Activated CD4-positive, alpha-beta T cell treated with anti-CD3 and anti-CD28 coated beads for 48 hours (primary cell): Measurements from ENCODE around the gene PPP2R3C.
"Not testable (repeated sequence)": the region's sequence is repeated elsewhere in the genome, so short reads cannot be mapped to it uniquely, and the experiment has no call there.

Experiments
- DNase-seq: peaks from one replicate; pipeline ENCODE4 v3.0.0-alpha.2; 2020

The PPP2R3C gene

DNA sequence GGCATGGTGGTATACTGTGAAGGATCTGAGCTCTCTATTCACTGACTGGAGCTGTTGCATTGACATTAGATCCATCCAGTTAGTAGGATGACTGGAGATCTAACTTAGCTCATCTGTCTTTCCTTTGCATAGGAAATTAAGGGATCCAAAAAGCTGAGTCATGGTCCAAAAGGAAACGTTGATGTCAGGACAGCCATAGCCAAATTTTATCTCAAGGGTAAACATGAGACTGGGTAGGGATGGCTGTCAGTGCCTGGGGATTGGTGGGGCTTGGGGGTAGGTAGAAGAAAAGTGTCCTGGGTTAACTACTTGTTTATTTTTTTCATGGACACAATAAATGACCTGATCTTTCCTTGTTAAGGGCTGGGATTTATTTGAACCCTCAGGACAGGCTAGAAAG lies 71.1 kb downstream of the PPP2R3C start:
- DNase-seq, result no peak

DNA sequence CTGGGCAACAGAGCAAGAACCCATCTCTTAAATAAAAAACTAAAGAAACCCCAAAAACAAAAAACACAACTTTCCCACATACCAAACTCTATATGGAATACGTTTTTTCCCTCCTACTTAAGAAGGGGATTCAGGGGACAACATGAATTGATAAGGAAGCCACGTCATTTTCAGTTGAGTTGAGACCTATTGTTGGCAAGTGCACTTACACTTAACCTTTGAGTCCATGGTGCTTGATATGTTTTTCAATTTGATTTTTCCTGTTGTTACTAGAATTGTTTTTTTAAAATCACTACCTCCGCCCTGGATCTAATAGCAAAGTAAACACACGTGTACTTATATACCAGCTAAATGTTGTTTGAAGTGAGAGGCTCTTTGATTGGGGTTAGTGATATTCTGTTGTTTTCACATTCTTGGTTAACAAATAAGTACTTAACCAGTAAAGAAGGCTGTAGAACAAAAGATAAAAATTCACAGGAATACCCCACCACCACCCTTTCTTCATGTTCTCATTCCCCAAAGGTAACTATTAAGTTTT lies 73.7 kb downstream of the PPP2R3C start:
- no peak for DNase-seq

DNA sequence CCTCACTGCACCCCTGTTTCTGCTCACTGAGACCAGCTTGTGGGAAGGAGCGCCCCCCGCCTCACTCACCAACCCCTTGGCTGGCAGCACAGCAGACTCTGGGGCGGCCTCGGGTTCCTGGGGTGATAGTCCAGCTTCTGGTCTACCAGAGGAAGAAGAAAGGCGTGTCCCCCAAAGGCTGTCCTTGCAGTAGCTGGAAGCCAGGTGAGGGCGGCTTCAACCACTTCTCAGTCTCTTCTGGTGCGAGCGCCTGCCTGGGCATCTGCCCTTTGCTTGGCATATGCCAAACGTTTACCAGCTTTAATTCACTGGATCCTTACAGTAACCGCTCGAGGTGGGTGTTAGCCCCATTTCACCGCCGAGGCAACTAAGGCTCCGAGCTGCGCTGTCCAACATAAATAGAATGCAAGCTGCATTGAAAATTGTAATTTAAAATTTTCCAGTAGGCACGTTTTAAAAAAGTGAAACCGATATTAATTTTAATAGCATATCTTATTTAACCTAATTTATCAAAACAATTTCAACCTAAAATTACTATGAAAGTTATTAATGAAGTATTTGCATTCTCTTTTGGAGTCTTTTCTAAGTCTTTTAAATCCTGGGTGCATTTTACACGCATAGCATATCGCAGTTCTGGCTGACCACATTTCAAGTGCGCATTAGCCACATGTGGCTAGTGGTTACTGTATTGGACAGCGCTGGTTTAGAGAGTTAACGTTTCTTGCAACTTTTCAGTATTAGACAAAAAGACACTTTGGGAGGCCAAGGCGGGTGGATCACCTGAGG lies 74.8 kb downstream of the PPP2R3C start:
- DNase-seq, result no peak

DNA sequence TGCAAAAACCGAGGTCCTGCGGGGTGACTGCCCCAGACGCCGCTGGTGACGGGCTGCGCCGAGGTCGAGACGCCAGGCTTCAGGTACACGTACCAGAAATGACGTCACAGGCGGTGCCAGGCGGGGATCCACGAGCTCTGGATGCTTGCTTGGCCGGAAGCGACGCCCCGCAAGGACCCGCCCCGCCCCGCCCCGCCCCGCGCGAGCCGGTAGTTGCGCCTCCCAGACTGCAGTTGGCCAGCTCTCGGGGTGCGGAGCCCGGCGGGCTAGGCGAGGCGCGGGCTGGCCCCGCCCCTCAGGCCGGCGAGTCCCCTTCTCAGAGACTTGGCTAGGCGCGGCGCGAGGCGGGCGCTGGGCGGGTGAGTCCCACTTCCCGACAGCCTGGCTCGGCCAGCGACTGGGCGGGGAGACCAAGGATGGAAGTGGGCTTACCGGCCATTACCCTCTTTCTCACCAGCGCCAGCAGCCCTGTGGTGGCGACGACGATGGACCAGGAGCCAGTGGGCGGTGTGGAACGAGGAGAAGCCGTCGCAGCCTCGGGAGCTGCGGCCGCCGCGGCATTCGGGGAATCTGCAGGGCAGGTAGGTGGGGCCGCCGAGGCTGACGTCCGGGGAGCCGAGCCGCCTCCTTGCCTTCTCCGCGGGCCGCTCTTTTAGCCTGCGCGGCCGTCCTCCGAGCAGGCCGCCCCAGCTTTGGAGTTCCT lies 75.6 kb downstream of the PPP2R3C start, which contains the start of gene FAM177A1:
FAM177A1 (plus strand) TSS at position 225 of the 703 bp plus-strand sequence; CDS start at position 417, 192 bp downstream.
- DNase-seq, result peak; percentile 99

DNA sequence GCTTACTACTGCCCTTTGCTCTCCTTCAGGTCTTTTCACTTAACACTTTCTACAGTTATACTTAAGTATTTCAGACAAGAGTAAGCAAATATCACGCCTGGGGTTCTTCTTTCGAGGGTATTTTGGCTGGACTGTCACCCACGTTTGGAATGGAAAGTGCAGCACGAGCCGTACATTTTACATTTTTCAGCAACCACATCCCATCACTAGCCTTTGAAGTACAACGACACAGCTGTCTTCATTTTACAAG lies 76.1 kb downstream of the PPP2R3C start:
- DNase-seq, result no peak

DNA sequence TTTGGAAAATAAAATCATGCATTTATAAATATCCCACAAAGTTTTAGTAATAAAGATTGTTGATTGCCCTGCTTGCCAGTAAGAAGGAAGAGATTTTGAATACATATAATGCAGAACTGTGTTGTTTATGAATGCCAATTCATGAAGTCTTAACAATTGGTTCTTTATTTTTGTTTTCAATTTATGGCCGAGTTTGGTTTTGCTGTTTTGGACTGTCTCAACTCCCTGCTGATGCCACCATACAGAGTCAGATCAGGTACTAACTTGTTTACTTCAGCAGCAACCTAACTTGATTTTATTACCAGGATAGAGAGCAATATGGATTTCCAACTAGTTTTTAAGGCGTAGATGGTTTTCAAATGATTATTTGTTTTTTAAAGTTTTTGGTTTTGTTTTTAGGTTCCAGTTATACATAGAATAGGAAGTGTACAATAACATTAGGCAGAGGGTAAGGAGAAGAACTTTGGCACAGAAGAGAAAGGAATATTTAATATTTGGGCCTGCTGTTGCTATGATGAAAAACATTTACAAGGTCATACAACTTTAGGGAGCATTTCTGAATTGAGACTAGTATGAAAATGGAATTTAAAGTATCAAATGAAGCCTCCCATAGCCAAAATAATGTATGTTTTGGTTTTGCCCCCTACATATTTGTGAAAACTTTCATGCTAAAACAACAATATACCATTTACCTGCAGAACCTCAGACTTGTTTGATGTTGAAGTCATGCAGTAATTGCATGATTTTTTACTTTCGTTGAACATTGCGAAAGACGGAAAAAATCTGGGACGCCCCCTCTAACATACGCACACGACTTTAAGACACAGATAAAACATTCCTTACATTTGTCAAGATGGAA lies 76.6 kb downstream of the PPP2R3C start:
- DNase-seq, result no peak

DNA sequence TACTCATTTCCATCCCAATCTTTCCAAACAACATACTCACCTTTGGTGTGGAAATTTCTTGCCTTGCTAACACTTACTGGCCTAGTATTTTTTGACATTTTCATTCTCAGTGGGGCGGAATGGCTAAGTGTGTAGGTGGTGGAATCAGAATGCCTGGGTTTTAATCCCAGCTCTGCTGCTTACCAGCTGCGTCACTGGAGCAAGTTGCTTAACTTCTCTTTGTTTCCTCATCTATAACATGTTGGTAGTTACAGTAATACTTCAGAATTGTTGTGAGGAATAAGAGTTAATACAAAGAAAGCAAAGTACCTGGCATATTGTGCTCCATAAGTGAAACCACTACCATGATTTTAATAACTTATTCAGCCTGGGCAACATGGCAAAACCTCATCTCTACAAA lies 78.7 kb downstream of the PPP2R3C start:
- DNase-seq, result no peak

DNA sequence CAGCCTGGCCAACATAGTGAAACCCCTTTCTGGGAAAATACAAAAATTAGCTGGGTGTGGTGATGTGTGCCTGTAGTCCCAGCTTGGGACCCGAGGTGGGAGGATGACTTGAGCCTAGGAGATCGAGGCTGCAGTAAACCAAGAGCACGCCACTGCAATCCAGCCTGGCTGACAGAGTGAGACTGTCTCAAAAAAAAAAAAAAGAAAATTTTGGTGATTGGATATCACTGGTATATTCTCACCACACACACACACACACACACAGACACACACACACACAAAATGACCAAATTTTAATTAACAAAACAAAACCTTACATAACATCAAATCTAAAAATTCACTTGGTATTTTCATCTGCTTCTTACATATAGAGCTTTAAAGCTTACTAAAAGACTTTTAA lies 79.2 kb downstream of the PPP2R3C start:
- DNase-seq, result no peak

DNA sequence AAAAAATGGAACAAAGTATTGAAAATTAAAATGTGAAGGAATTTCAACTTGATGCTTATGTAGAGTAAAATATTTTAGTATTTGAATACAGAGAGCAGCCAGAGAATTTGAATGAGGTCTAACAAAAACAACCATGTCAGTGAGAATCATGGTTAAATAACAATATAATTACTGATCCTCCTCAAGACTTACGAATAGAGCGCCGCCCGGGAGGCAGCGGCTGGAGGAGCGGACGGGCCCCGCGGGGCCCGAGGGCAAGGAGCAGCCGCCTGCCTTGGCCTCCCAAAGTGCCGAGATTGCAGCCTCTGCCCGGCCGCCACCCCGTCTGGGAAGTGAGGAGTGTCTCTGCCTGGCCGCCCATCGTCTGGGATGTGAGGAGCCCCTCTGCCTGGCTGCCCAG lies 83.5 kb downstream of the PPP2R3C start:
- DNase-seq, result not testable (repeated sequence)
